ENCODE data around the gene ENTHD1.
"Not testable (repeated sequence)": the region's sequence is repeated elsewhere in the genome, so short reads cannot be mapped to it uniquely, and the experiment has no call there.

The ENTHD1 gene

GRCh38 chr22:39907605-39908097 lies 14.1 kb upstream of the ENTHD1 start:
- no peak for TF ChIP-seq CTCF (IDR thresholded peaks at IDR 0.05; ENCODE audit: low read depth, low read length)
- no peak for DNase-seq (ENCODE audit: extremely low read depth, low read depth)

- no peak for DNase-seq (ENCODE audit: extremely low read depth, low read depth)
- TF ChIP-seq CTCF (IDR thresholded peaks at IDR 0.05; ENCODE audit: low read depth, low read length), result no peak
Observed at GRCh38 chr22:39907047-39907446, 13.5 kb upstream of the ENTHD1 start.

- no peak for DNase-seq (ENCODE audit: extremely low read depth, low read depth)
- no peak for TF ChIP-seq CTCF (IDR thresholded peaks at IDR 0.05; ENCODE audit: low read depth, low read length)
Observed at GRCh38 chr22:39906207-39906606, 12.6 kb upstream of the ENTHD1 start.

- DNase-seq (ENCODE audit: extremely low read depth, low read depth), result no peak
- no peak for TF ChIP-seq CTCF (IDR thresholded peaks at IDR 0.05; ENCODE audit: low read depth, low read length)
Observed at GRCh38 chr22:39905687-39906086, 12.1 kb upstream of the ENTHD1 start.

GRCh38 chr22:39904862-39905261 lies 11.3 kb upstream of the ENTHD1 start:
- no peak for DNase-seq (ENCODE audit: extremely low read depth, low read depth)
- TF ChIP-seq CTCF (IDR thresholded peaks at IDR 0.05; ENCODE audit: low read depth, low read length), result no peak

- not testable (repeated sequence) for DNase-seq (ENCODE audit: extremely low read depth, low read depth)
Observed at GRCh38 chr22:39904024-39904423, 10.5 kb upstream of the ENTHD1 start.

GRCh38 chr22:39901565-39902146 lies 8.1 kb upstream of the ENTHD1 start:
- no peak for TF ChIP-seq CTCF (IDR thresholded peaks at IDR 0.05; ENCODE audit: low read depth, low read length)
- no peak for DNase-seq (ENCODE audit: extremely low read depth, low read depth)

Data from AG09319 (cell line).